HEK293T (cell line): ENCODE data around the gene ABLIM2.

Source experiments
- CTCF ChIA-PET: fragments of 350-600 bp; formaldehyde crosslinking; extraction: SDS; loops from one replicate; lab custom pipeline; 2021; ENCODE audit warnings: antibody characterized with exemption, inconsistent platforms; lab: Yijun Ruan, JAX
- POLR2A ChIA-PET: fragments of 350-600 bp; formaldehyde crosslinking; extraction: SDS; loops from one replicate; lab custom pipeline; 2020; ENCODE audit warnings: antibody characterized with exemption, inconsistent platforms; lab: Yijun Ruan, JAX
- DNase-seq: peaks from one replicate; pipeline ENCODE4 v3.0.0; 2012; ENCODE audit warnings: mixed read lengths; ENCODE audit errors: extremely low spot score
- ARNT ChIP-seq: fragments of 450-650 bp; IDR thresholded peaks from 2 replicates; pipeline ENCODE4 v1.6.1; 2017; ENCODE audit warnings: mild to moderate bottlenecking
- BHLHE40 ChIP-seq: fragments of 450-650 bp; IDR thresholded peaks from 2 replicates; pipeline ENCODE4 v1.6.1; 2016; ENCODE audit warnings: mild to moderate bottlenecking, moderate library complexity, borderline replicate concordance
- CTBP1 ChIP-seq: fragments of 450-650 bp; IDR thresholded peaks from 2 replicates; pipeline ENCODE4 v1.6.1; 2016; ENCODE audit warnings: borderline replicate concordance
- ELF4 ChIP-seq: fragments of 450-650 bp; IDR thresholded peaks from 2 replicates; pipeline ENCODE4 v1.6.1; 2017; ENCODE audit warnings: antibody characterized with exemption
- FOXA1 ChIP-seq: fragments of 450-650 bp; IDR thresholded peaks from 2 replicates; pipeline ENCODE4 v1.6.1; 2016; ENCODE audit warnings: mild to moderate bottlenecking
- FOXK2 ChIP-seq: fragments of 450-650 bp; IDR thresholded peaks from 2 replicates; pipeline ENCODE4 v1.6.1; 2016; ENCODE audit warnings: mild to moderate bottlenecking
- FOXM1 ChIP-seq: fragments of 450-650 bp; IDR thresholded peaks from 2 replicates; pipeline ENCODE4 v1.6.1; 2017; ENCODE audit warnings: mild to moderate bottlenecking, borderline replicate concordance
- HDGF ChIP-seq: fragments of 450-650 bp; IDR thresholded peaks from 2 replicates; pipeline ENCODE4 v1.6.1; 2017; ENCODE audit warnings: antibody characterized with exemption, borderline replicate concordance
- L3MBTL2 ChIP-seq: fragments of 450-650 bp; conservative IDR thresholded peaks from 2 replicates; pipeline ENCODE4 v1.6.1; 2016; ENCODE audit warnings: mild to moderate bottlenecking
- LEF1 ChIP-seq: fragments of 450-650 bp; IDR thresholded peaks from 2 replicates; pipeline ENCODE4 v1.6.1; 2017; ENCODE audit warnings: mild to moderate bottlenecking, borderline replicate concordance
- NFRKB ChIP-seq: fragments of 450-650 bp; IDR thresholded peaks from 2 replicates; pipeline ENCODE4 v1.6.1; 2016; ENCODE audit warnings: mild to moderate bottlenecking, moderate library complexity
- PKNOX1 ChIP-seq: fragments of 450-650 bp; IDR thresholded peaks from 2 replicates; pipeline ENCODE4 v1.6.1; 2016
- SP1 ChIP-seq: fragments of 450-650 bp; IDR thresholded peaks from 2 replicates; pipeline ENCODE4 v1.6.1; 2017
- SUZ12 ChIP-seq: fragments of 450-650 bp; IDR thresholded peaks from 2 replicates; pipeline ENCODE4 v1.6.1; 2016; ENCODE audit warnings: mild to moderate bottlenecking
- TARDBP ChIP-seq: fragments of 450-650 bp; IDR thresholded peaks from 2 replicates; pipeline ENCODE4 v1.6.1; 2016
- ZNF384 ChIP-seq: fragments of 450-650 bp; IDR thresholded peaks from 2 replicates; pipeline ENCODE4 v1.6.1; 2016

ABLIM2 gene

GRCh38 chr4:8107146-8107657 is 51.4 kb downstream of the ABLIM2 start:
- ChIA-PET POLR2A (no interaction called here), CTCF (no interaction called here)
- TF ChIP-seq FOXK2 (no peak), ARNT (no peak), ELF4 (no peak), BHLHE40 (no peak), FOXM1 (no peak), SUZ12 (no peak), SP1 (no peak), PKNOX1 (no peak), CTBP1 (no peak), FOXA1 (no peak), L3MBTL2 (no peak), LEF1 (no peak), TARDBP (no peak), ZNF384 (no peak), HDGF (no peak)
- no peak for DNase-seq

GRCh38 chr4:8106451-8107025 is 52.1 kb downstream of the ABLIM2 start:
- TF ChIP-seq SP1 (no peak), NFRKB (no peak), ARNT (no peak), ZNF384 (no peak), HDGF (no peak), LEF1 (no peak), FOXM1 (no peak), PKNOX1 (no peak), FOXA1 (no peak), SUZ12 (no peak), FOXK2 (no peak), BHLHE40 (no peak), L3MBTL2 (no peak), ELF4 (no peak)
- POLR2A ChIA-PET = no interaction called here
- CTCF ChIA-PET = no interaction called here
- no peak for DNase-seq

- ChIA-PET CTCF (no interaction called here), POLR2A (no interaction called here)
- DNase-seq = no peak
- TF ChIP-seq FOXM1 = no peak
- TF ChIP-seq FOXK2 = no peak
- no peak for TF ChIP-seq NFRKB
- no peak for TF ChIP-seq L3MBTL2
- TF ChIP-seq ZNF384 = no peak
- no peak for TF ChIP-seq BHLHE40
- no peak for TF ChIP-seq HDGF
- no peak for TF ChIP-seq SUZ12
- no peak for TF ChIP-seq LEF1
- TF ChIP-seq CTBP1 = no peak
Observed at GRCh38 chr4:8105306-8106100, 53.1 kb downstream of the ABLIM2 start.

- TF ChIP-seq FOXA1 (no peak), PKNOX1 (no peak), ZNF384 (no peak), NFRKB (no peak), SUZ12 (no peak), TARDBP (no peak), FOXM1 (no peak), BHLHE40 (no peak), LEF1 (no peak), ELF4 (no peak), ARNT (no peak), FOXK2 (no peak), HDGF (no peak), CTBP1 (no peak), L3MBTL2 (no peak)
- no peak for DNase-seq
- ChIA-PET CTCF (no interaction called here), POLR2A (no interaction called here)
Observed at GRCh38 chr4:8104491-8105305, 53.9 kb downstream of the ABLIM2 start.
